ENCODE measurements around the gene PTP4A2.
"Not testable (repeated sequence)": the region's sequence is repeated elsewhere in the genome, so short reads cannot be mapped to it uniquely, and the experiment has no call there.

The PTP4A2 gene

DNA sequence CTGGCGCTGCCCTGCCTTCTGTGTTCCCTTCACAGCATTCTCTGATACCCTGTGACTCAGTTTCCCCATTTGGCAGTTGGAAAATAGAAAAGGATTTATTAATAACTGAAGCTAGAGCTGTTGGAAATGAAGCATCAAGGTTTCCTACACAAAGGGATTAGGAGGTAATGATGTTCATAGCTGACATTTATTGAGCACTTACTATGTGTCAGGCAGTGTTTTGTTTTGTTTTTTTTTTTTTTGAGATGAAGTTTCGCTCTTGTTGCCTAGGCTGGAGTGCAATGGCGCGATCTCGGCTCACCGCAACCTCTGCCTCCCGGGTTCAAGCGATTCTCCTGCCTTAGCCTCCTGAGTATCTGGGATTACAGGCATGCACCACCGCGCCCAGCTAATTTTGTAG lies 7.5 kb upstream of the PTP4A2 start:
- DNase-seq = not testable (repeated sequence)

DNA sequence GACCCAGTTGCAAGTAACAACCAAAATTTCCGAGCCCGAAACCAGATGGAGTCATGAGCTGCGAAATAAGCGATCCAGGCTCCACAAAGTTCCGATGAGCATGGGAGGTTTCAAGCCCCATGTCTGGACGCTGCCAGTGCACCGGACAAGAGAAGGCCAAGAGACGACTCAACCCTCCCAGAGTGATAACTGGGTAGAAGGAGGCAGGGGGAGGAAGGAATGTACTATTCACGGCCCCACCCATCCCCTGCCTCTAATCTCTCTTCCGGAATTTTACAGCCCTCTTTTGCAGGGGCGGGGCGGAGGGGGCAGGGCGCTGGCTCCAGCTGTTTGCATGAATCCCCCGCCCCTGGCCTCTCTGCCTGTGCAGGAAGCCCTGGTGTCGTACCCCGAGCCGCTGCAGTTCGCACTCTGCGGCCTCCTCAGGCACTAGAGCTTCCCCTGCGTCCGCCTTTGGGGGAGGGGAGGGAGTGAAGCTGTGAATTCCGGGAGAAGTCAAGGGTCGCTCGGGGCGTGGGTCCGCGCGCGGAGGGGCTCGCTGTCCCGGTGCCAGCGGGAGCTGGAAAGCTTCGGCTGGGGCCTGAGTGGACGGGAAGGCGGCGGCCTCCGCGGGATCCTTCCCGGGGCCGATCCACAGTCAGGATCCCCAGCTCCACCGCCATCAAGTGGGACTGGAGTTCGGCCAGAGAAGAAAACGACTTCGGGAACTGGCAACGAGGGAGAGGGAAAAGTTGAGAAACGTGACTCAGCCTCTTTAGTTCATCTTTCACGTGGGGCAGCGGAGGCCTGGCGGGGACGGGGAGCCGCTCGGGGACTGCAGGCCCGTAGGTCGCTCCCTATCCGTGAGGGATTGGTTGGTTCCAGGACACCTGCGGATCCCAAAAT lies 6.3 kb upstream of the PTP4A2 start:
- DNase-seq = peak; percentile 94

DNA sequence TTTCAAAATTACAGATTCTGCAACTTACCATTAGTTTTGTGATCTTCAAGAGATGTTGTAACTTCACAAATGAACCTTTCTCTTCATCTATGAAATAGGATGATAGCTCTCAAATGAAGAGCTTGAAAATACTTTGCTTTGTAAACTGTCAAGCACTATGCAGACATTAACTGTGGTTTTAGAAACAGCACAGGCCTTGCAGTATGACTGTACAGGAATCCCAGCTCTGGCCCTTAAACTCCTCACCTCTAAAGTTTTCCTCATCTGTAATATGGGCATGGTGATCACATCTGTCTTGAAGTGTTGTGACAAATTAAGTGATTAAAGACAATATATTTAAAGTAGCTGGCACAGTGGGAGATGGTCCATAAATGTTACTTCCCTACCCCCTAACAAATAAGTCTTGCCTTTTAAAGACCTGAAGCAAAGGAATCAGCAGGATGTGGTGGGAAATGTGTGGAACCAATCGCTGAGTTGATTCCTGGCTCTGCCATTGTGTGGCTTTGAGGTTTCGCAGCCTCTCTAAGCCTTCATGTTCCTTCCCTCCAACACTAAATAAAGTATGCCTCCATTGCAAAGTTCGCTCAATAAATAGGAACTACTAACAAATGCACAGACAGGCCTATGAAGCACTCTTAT lies 5.5 kb upstream of the PTP4A2 start:
- peak; percentile 36 for DNase-seq

DNA sequence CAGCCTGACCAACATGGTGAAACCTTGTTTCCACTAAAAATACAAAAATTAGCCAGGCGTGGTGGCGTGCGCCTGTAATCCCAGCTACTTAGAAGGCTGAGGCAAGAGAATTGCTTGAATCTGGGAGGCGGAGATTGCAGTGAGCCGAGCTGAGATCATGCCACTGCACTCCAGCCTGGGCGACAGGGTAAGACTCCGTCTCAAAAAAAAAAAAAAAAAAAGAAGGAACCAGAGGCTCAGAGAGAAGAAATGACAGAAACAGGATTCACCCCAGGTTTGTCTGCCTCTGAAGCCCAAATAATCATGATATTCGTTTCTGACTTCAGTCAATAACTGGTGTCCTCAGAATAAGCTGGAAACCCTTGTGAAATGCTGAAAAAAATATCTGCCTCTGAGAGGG lies 3.9 kb upstream of the PTP4A2 start:
- DNase-seq = not testable (repeated sequence)

DNA sequence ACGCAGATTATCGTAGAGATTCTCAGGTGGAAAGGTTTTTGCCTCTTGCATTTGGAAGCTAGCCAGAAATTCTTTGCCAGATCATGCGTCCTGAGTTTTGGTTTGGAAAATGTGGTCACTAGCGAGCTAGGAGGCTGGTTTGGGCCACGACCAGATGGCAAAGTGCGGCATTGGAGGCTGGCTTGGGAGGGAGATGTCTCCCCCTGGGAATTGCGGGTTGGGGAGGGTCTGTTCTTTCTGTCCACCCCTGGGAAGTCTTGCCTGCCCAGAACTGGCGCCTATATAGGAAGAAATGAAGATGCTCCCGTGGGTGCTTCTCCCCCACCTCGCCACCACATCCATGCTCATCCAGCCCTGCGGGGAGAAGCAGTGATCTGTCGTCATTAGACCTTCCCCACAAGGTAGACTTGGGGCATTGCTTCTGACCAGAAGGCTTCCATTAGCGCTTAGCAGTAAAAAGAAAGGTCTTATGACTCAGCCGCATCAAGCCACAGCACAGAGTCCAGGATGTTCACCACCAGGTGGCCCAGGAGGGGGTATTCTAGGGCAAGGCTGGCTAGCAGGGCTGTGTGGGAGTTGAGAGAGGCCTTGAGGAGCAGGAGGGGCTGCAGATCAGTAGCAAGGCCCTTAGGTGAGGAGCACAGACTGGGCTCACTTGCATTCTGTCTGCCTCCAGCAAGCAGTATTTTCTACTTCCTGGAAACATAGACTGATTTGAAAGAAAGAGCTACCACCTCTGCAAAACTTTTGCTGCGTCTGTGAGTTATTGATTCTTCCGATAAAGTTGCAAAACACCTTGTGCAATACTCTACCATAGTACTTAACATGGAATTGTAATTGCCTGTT lies 1.5 kb upstream of the PTP4A2 start:
- DNase-seq = peak; percentile 50

DNA sequence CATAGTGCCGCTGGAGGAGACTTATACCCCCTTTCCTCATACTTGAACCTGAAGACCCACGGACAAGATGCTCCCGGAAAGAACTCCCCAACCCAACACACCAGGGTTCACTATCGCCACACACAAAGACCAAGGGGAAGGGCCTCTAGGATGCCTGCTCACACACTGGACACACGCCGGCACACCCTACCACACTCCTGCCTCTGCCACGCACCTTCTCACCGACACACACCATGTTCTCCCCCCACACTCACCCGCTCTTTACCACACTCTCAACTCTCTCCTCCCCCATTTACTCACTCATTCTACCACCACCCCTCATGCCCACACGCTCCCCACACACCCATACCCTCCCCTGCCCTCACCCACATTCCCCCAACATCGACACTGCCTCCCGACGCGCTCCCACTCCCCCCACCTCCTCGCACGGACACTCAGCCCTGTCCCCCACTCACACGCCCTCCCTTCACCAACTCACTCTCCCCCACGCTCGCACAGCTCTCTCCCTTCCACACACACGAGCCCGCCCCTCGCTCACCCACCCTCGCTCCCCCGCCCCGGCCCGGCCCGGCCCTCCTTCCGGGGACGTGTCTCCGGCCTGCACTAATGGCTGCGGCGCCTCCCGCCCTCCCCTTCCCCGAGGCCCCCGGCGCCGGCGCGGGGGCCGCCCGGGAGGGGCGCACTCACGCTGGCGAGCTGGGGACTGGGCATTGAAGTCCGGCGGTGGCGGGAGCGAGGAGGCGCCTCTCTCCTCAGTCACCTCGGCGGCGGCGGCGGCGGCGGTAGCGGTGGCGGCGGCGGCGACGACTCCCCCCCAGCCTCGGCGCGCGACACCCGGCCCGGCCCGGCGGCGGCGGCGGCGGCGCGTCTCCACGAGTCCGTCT lies 626 bp downstream of the PTP4A2 start:
- DNase-seq = peak; percentile 89

DNA sequence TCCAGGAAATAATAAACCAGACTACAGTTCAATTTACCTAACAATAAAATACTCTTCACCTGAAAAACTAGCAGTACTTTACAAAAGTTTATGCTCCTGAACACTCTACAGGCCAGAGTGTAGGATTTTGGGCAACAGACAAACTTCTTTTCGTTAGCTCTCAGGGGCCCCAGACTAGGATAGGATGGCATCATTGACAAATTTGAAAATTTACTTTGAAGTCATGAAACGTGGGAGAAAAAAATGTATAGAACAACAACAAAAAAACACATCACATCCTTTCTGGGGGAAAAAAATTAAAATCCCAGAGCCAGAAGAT lies 1.2 kb downstream of the PTP4A2 start:
- DNase-seq = no peak

DNA sequence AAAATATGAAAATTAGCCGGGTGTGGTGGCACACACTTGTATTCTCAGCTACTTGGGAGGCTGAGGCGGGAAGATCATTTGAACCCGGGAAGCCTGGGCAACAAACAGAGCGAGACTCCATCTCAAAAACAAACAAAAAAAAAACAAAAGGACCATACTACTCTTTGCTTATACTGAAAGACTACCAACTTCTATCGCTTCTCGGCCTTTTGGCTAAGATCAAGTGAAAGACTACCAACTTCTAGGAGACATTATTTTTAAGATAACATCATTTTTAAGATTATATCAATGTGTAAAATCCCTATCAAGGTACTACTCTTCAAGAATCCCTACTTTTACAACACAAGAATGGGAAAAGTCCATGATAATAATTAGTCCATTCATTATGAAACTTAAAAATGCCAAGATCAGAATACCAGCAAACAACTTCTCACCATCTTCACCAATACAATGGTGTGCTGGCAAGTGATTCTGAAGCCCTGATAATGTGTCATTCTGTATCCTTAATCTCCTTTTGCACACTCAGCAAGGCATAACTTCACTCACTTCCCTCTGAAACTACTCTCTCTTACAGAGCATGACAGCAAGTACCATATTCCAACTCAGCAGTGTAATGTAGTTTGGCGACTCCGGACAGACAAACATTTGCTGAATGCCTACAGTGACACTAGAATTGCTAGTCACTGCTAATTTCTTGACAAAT lies 1.7 kb downstream of the PTP4A2 start:
- no peak for DNase-seq

DNA sequence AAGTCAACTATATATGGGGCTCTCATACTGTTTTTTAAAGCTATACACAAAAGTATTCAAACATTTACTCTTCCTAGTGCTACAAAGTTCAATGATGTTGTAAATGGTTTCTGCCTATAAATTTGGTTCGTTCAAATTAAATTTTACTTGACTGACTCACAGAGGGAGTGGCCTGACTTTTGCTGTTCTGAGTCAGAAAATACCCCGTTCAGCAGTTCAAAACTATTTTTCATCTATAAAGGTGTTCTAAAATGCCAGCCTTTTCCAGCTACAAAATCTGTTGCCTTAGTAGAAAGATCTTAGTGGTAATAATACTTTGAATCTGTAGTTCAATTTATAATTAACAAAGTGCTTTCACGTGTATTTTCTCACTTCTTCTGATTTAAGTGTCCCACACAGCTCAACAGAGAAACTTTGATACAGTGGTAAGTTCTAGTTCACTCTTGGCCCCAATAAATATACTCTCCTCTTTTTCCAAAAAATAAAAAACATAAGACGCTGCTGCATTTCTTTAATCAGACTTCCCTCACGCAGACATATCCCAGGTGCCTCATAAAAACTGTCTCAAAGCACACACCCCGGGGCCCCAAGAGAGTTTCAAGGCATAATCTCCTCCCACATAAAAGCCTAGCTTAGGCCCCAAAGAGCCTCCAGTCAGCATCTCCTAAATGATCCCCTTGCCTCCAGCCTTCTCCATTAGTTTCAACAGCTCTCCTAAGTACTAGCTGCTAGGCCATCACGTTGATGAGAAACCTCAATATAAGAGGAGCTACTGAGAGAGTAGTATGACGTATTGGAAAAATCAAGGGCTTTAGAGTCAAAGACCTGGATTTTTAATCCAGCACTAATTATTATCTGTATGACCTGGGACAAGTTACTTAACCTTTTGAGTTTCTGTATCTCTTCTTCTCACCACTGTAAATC lies 3.2 kb downstream of the PTP4A2 start:
- DNase-seq = no peak

DNA sequence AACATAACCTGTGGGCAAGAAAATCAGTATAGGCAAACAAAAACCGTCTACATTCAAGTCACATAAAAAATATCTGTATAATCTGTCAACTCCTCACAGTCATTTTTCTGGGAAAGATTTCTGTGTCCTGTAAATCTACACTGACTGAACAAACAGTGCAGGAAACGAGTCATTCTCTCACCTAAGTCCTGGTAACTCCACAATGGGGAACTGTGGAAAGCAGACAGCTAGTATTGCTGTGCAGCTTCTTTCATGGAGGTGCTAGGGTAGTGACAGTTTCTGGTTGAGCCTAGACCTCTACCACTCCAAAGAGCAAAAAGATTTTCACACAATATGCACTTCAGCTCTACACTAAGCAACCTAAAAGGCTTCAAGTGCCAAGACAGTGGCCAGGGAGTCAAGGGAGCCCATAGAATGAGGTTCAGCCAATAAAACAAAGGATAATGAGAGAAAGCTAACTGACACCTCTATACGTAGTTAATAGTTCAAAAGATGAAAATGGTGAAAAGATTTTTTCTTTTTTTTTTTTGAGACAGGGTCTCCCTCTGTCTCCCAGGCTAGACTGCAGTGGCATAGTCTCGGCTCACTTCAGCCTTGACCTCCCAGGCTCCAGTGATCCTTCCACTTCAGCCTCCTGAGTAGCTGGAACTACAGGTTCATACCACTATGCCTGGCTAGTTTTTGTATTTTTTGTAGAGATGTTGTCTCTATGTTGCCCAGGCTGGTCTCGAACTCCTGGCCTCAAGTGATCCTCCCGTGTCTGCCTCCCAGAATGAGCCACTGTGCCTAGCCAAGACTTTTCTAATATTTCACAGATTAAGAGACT lies 5.5 kb downstream of the PTP4A2 start:
- DNase-seq = no peak

DNA sequence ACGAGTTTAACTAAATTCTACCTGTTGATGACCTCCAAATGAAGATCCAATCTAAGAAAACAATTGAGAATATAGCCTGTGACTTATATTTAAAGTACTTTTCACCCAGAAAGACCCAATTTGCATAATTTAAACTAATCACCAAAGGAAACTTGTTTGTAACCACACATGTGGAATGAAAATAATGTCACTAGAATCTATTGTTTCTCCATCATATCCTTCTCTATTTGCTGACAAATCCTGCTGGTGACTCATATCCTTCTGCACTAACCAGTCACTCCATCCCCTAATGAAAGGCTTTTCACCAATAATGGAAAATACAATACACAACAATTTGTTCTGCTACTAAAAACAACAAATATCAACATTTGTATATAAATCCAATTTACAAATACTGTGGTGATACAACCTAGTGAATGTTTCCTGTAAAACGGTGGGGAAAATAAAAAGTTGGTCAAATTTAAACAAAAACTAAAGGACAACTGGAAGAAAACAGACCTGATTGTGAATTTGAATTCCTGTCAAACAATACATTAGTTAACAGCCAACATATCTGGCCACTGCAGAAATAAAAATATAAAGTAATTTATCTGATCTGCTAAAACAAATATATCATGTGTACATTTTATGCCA lies 6.5 kb downstream of the PTP4A2 start:
- DNase-seq = no peak

DNA sequence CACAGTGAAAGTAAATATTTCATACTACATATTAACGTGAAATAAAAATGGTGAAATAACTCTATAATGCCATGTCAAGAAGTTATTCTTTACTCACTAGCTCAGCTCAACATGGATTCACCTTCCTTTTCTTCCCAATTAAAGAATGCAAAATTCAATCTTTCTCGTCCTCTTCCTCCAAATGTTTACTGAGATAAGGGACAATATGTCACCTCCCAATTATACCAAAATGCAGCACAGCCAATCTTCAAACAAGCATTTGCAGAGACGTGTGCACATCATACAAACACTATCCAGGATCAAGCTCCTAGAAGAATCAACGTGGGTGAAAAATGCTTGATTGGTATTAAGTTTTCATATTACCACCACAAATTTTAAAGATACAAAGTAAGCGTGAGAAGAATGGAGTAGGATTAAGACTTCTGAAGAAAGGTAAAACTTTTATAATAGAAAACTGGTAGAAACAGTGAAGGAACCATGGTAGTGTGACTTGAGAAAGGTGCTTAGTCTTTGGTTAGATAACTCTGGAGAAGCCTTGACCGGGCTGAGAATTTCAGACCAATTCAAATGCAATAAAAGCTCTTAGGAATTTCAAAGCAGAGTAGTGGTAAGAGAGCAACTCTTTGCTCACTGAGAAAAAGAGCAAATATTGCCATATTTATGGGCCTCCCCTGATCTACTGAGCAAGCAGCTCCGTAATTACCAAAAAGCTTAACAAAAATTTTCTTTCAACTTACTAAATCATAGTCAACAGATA lies 7.2 kb downstream of the PTP4A2 start:
- no peak for DNase-seq

DNA sequence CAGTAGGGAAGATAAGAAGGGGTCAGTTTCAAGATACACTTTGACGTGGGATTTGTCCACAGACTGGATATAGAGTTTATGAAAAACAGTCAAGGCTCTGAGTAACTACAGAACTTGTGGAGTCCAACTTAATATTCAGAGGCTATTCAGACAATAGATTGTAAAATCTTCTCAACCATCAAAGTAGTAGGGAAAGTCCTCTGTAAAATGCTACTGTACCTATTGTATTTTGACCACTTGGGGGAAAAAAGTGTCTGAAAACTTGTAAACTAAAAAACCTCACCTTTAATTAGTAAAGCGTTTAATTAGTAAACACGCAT lies 10.5 kb downstream of the PTP4A2 start:
- no peak for DNase-seq

DNA sequence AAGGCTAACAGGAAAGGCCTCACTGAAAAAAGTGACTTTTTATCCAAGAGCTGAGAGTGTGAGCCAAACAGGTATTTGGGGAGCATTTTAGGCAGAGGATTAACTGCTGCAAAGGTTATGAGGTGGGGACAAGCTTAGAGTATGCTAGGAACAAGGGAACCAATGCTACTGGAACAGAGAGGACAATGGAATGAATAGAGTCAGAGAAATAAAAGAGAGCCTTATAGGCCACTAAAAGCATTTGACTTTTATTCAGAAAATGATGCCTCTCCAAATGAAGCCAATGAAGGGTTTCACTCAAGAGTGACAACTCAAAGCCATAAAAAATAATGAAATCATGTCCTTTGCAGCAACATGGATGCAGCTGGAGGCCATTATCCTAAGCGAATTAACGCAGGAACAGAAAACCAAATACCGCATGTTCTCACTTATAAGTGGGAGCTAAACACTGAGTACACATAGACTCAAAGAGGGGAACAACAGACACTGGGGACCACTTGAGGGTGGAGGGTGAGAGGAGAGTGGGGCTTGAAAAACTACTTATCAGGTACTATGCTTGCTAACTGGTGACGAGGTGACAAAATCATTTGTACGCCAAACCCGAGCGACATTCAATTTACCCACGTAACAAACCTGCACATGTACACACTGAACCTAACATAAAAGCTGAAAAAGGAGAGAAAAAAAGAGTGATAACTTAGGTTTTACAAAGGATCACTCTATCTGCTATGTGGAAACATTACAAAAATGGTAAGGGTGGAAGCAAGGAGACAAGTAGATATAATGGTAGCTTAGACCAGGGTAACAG lies 11.1 kb downstream of the PTP4A2 start:
- no peak for DNase-seq

DNA sequence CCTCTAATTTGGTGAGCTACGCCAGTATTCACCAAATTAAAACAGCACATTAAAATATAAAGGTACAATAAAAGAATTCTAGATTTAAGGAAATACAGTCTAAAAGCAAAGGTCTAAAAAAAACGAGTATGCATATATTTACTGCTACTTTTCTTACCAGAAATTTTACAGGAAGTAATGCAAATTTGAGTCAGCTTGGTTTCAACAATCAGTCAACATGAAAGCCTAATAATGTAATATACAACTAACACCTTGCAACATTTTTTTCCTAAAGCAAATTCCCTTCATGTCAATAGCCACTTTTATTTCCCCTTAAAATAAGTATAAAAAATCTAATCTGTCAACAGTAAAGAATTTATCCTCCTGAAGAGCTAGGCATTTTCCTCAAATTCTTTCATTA lies 11.9 kb downstream of the PTP4A2 start:
- no peak for DNase-seq

DNA sequence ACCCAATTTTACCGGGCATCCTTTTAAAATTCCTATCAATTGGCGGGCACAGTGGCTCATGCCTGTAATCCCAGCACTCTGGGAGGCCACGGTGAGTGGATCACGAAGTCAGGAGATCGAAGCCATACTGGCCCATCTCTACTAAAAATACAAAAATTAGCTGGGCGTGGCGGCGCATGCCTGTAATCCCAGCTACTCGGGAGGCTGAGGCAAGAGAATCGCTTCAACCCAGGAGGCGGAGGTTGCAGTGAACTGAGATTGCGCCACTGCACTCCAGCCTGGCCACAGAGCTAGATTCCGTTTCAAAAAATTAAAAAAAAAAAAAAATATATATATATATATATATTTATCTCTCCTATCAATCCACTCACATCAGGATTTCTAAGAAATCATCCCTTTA lies 12.3 kb downstream of the PTP4A2 start:
- not testable (repeated sequence) for DNase-seq

DNA sequence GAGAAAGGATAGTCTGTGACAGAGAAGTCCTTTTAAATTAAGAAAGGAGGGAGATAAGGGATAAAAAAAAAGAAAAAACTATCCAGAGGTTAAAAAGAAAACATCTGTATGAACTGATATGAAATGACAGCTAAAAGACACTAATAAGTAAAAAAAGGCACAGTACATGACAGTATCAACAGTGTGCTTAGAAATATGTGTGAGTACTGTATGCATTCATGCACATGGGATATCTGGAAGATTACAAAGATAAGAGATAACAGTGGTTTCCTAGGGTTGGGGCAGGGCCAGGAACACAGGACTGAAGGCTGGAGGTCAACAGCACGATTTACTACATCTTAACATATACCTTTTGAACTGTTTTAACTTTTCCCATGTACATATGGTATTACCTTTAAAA lies 13.3 kb downstream of the PTP4A2 start:
- DNase-seq = no peak
